GM18511 (cell line): ENCODE results near the gene AVL9.
"Not testable (repeated sequence)": the region's sequence is repeated elsewhere in the genome, so short reads cannot be mapped to it uniquely, and the experiment has no call there.

Source experiments
- ATAC-seq: cut with Tn5 transposase; IDR thresholded peaks from one replicate; pipeline ENCODE4 v1.9.1; 2021; ENCODE audit warnings: mild to moderate bottlenecking, moderate library complexity; ENCODE audit not compliant: unreplicated experiment

The AVL9 gene

DNA sequence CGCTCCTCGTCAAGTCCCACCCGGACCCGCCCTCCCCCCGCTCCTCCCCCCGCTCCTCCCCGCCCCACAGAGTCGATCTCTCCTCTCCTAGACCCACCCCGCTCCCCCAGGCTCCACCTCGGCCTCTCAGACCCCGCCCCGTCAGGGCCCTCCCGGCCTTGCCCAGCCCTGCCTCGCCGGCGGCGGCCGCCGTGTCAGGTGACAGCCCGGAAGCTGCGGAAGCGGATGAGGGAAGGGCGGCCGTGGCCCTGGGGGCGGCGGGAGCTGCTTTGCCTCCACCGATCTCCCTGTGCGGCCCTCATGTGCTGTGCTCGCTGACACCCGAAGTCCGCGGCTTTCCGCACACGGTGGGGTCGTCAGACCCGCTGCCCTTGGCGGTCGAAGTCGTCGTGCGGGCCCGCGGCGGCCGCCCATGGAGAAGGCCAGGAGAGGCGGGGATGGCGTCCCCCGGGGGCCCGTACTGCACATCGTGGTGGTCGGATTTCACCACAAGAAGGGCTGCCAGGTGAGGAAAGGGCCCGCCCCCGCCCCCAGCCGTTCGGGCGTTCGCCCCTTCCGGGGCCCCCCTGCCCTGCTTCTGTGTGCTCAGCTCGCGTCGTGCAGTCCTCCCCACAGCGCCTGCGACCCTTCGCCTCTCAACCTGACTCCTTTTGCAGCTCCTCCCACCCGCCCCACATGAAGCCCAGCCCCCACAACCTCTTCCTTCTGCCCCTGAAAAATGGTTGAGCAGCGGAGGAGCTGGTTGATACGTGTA is at the start of gene AVL9:
Gene AVL9, plus strand, starts transcription at position 192 of the 754 bp plus-strand sequence. Its CDS starts 221 bp downstream, at position 413.
- peak; percentile 91 for ATAC-seq

DNA sequence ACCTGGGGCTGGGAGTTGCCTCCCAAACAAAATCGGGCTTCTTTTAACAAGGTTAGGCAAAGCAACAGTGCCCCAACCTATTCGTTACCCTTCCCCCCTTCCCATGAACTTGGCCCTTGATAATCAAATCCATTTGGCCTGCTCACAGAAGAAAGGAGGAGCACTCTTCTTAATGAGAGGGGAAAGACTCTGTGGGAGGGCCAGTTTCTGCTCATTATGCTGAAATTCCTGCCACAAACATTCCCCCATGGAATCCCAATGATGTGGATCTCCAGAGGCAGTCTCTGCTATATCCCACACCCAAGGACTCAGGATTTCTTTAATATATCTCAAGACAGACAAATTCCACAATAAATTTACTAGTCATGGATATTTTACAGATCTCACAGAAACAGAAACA is 48.1 kb upstream of the AVL9 start:
- ATAC-seq, result no peak

- no peak for ATAC-seq
Observed at GRCh38 chr7:32453341-32454011, 41.8 kb upstream of the AVL9 start.

DNA sequence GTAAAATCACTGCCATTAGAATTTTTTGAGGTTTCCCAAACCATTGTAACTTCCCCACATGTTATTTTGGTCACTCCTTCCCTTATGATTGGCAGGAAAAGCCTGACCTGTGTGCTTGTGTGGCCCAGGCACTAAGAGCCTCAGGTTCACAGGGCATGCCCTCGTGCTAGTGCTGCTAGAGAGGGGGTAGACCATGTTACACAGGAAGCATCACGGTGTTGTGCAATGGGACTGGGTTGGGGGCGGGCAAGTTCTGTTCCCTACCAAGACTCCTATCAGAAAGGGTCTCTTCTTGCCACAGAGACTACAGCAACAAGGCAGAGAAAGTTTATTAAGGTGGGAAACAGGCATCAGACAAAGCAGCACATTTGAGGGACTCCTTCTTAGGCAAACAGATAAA is 37.3 kb upstream of the AVL9 start:
- ATAC-seq, result no peak

DNA sequence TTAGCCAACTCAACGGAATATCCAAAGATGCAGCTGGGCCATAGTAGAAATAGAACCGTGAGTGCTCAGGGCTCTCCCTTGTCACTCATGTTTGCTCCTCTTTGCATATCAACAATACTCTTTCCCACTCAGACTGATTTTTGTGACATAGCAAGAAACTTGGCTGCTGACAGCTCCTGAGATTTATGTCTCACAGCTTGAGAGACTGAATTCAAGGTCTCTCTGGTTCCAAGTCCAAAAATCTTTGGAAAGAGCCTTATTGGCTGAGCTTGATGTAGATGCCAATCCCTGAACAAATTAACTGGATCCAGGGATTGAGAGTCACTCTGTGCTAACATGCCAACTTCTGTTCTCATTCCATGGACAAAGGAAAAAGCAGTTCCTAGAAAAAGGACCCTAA is 35.5 kb upstream of the AVL9 start:
- ATAC-seq, result no peak

DNA sequence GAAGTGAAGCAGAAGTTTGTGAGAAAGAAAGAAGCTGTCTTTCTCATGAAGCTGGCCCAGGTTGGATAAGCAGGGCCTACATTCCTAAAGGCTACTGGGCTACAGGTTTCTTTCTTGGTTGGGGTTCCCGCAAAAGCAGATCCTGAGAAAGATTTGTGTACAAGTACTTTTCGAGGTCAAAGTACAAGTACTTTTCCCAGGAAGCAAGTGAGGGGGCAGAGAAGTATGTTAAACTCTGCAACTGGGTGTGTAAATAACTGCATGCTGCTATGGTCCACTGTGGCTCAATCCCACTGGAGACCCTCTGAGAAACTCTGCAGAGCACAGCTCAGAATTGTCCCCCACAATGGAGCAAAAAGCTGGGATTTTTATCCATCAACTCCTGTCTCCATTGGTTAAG is 33.8 kb upstream of the AVL9 start:
- ATAC-seq, result no peak

DNA sequence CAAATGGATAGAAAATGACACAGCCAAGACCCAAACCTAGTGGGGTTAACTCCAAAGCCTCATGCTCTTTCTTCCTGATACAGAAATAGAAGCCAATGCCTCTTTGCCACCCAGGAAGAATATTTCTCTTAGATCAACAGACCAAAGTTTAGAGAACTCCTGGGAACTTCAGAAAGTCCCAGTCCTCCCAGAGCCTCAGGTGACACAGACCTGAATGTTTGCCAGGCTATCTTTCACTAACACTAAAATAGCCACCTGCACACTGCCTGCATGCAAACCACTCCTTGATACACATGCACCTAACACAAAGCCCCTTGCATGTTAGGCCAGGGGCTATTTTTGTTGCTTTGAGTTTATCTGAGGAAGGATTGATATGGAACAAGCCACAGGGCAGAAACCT is 32.8 kb upstream of the AVL9 start:
- no peak for ATAC-seq

DNA sequence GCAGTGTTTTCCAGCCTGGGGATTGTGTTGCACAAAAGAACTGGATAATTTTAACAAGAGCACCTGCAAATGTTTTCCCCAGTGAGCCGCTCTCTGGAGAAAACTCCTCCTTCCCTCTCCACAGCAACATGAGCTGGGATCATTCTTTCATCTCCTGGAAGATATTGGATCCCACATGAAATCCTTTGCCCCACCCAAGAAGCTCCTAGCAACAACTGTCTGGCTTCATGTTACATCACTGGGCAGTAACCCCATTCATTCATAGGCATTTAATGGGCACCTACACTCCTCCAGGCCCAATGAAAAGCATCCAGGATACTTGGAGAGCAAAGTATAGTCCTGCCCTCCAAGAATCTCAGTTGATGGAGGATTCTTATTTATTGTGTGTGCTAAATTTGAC is 32.3 kb upstream of the AVL9 start:
- no peak for ATAC-seq

DNA sequence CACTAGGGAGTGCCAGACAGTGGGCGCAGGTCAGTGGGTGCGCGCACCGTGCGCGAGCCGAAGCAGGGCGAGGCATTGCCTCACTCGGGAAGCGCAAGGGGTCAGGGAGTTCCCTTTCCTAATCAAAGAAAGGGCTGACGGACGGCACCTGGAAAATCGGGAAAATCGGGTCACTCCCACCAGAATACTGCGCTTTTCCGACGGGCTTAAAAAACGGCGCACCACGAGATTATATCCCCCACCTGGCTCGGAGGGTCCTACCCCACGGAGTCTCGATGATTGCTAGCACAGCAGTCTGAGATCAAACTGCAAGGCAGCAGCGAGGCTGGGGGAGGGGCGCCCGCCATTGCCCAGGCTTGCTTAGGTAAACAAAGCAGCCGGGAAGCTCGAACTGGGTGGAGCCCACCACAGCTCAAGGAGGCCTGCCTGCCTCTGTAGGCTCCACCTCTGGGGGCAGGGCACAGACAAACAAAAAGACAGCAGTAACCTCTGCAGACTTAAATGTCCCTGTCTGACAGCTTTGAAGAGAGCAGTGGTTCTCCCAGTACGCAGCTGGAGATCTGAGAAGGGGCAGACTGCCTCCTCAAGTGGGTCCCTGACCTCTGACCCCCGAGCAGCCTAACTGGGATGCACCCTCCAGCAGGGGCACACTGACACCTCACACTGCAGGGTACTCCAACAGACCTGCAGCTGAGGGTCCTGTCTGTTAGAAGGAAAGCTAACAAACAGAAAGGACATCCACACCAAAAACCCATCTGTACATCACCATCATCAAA is 30.5 kb upstream of the AVL9 start:
- ATAC-seq, result not testable (repeated sequence)

DNA sequence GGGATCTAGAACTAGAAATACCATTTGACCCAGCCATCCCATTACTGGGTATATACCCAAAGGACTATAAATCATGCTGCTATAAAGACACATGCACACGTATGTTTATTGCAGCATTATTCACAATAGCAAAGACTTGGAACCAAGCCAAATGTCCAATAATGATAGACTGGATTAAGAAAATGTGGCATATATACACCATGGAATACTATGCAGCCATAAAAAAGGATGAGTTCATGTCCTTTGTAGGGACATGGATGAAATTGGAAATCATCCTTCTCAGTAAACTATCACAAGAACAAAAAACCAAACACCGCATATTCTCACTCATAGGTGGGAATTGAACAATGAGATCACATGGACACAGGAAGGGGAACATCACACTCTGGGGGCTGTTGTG is 25.3 kb upstream of the AVL9 start:
- ATAC-seq, result not testable (repeated sequence)

DNA sequence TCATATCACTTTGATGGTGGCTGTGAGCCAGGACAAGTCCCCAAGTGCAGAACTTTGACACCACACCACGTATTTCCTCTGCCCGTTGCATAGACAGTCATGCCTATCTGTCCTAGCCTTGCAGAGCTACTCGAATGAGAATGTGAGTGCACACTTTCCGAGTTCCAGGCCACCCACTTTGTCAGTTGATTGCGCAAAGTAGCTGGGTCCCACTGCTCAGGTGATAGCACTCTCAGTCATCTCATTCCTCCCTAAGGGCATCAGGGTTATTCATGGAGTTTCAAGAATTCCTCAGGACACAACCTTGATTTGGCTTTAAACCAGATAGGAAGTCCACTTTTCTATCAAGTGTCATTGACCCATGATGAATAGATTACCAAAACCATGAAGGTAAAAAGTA is 24.4 kb upstream of the AVL9 start:
- no peak for ATAC-seq

DNA sequence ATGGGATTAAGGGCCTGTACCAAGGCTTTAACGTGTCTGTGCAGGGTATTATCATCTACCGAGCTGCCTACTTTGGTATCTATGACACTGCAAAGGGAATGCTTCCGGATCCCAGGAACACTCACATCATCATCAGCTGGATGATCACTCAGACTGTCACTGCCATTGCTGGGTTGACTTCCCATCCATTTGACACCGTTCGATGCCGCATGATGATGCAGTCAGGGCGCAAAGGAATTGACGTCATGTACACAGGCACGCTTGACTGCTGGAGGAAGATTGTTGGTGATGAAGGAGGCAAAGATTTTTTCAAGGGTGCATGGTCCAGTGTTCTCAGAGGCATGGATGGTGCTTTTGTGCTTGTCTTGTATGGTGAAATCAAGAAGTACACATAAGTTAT is 23.3 kb upstream of the AVL9 start:
- ATAC-seq, result no peak

DNA sequence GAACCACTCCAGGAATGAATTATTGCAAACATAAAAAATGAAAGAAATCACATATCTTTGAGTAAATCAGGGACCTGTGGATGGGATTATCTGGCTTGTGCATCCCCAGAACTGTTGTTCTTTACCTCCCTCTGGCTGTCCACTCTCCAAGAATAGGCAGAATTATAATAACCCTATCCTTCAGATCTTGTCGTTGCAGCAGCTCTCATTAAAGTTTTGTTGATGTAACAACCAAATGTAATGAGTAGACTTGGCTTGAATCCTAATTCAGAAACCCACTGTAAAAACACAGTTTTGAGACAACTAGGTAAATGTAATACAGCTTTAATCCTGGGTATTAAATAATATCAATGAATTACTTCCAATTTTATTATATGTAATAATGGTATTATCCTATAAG is 21.3 kb upstream of the AVL9 start:
- no peak for ATAC-seq

DNA sequence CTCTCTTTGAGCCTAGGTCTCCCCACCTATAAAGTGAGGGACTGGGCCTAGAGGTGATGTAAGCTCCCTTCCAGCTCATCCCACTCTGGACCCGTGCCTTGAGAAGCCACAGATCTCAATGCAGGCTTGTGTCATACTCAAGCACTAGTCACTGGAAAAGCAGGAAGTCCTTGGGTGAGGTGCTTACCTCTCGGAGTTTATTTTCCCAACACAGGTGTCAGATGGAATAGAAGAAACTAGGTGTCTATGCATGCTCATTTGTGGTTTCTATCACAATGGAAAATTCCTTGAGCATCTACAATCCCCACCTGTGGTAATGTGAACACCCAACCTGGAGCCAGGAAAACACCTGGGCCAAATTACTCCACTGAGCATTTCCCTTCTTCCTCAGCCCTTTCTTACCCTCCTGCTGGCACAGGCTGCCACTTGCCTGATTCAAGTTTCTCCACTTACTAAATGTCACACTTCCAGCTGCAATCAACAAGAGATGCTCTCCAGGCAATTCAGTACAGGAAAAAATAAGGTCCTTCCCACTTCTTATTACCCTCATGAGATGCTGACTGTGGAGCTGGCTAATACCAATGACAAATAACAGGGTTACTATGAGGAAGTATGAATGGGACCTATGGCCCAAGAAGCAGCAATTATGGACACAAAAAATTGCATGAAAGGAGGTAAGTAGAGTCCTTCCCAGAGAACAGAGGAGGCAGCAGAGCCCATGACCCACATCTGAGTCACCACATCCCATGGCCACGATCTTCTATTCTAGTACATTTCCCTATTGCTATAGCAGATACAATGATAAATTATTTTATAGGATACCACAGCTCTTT is 18.3 kb upstream of the AVL9 start:
- no peak for ATAC-seq

DNA sequence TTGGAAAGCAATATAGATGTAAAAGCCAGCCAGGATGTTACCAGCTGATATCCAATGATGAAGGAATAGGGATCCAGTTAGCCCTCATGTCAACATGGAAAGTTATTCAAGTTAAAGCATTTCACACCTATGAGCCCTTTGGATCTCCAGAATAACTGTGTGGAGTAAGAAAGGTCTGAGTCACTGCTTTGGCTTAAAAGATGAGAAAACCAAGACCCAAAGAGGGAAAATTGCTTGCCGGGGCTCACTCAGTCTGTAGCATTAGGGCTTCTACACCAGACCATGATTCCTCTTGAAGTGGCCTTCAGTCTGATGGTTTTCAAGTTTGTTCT is 17.7 kb upstream of the AVL9 start:
- ATAC-seq, result no peak

GRCh38 chr7:32479574-32480200 is 15.6 kb upstream of the AVL9 start:
- no peak for ATAC-seq

GRCh38 chr7:32481176-32481575 is 14.1 kb upstream of the AVL9 start:
- ATAC-seq, result no peak

- no peak for ATAC-seq
Observed at GRCh38 chr7:32481921-32482320, 13.4 kb upstream of the AVL9 start.

GRCh38 chr7:32489788-32490126 is 5.5 kb upstream of the AVL9 start:
- ATAC-seq, result no peak

DNA sequence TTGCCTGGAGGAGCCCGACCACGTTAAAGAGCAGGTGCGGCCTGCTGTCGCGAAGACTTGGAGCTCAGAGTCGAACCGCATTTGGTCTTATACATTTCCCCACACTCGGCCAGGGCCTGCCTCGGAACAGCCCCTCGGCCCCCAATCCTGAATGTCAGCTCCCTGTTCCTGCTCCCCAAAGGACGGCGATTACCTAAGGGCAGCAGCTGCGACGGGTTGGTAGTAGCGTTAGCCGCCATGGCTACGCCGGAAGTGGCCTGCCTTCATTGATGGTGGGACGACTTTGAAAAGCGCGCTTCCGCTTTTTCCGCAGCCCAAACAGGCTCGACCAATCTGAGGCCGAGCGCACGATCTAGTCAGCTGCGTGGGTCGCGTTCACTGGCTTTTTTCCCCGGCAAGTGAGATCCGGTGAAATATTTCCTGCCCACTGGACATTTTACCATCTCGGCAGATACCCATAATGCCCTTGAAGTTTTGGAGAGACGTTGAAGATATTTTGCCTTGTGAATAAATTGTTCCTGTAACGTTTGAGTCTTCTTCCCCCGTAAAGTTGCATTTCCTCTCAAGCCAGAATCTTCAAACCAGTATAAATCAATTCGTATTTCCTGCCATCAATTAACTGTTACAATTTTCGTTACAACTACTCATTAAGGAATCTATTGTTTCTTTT is 5.0 kb upstream of the AVL9 start, which contains the start of gene LSM5:
Gene LSM5, minus strand, starts transcription at position 254 of the 670 bp plus-strand sequence. Its CDS starts 15 bp downstream, at position 239.
- peak; percentile 86 for ATAC-seq
